Mucosa of stomach (tissue), 1 donor: Measurements from ENCODE around the gene ZDHHC11.
"Not testable (repeated sequence)": the region's sequence is repeated elsewhere in the genome, so short reads cannot be mapped to it uniquely, and the experiment has no call there.

Source experiments
- H3K27me3 ChIP-seq: one replicate; pipeline ENCODE4 v1.7.0; 2013; ENCODE audit warnings: mild to moderate bottlenecking, low read length; ENCODE audit not compliant: control insufficient read depth, insufficient read depth
- H3K36me3 ChIP-seq: one replicate; pipeline ENCODE4 v1.7.0; 2013; ENCODE audit warnings: low read length; ENCODE audit not compliant: control insufficient read depth, insufficient read depth
- H3K4me1 ChIP-seq: one replicate; pipeline ENCODE4 v1.7.0; 2013; ENCODE audit warnings: mild to moderate bottlenecking, low read length; ENCODE audit not compliant: control insufficient read depth, insufficient read depth
- H3K4me3 ChIP-seq: one replicate; pipeline ENCODE4 v1.7.0; 2013; ENCODE audit warnings: low read length
- H3K9ac ChIP-seq: one replicate; pipeline ENCODE4 v1.7.0; 2013; ENCODE audit warnings: mild to moderate bottlenecking, low read length, moderate library complexity
- H3K9me3 ChIP-seq: one replicate; pipeline ENCODE4 v1.7.0; 2013; ENCODE audit warnings: mild to moderate bottlenecking, low read length, moderate library complexity; ENCODE audit not compliant: control insufficient read depth
- donor health status: Pancreatic carcinoma.

ZDHHC11 gene

GRCh38 chr5:752532-753115 lies 98.2 kb downstream of the ZDHHC11 start:
- H3K4me1 ChIP-seq: peaks cover 16% of the 10 kb centered on the region
- not testable (repeated sequence) for H3K27me3 ChIP-seq, H3K4me3 ChIP-seq, H3K36me3 ChIP-seq, H3K9ac ChIP-seq, H3K9me3 ChIP-seq

- not testable (repeated sequence) for H3K36me3 ChIP-seq, H3K4me3 ChIP-seq, H3K27me3 ChIP-seq, H3K9ac ChIP-seq, H3K9me3 ChIP-seq
- H3K4me1 ChIP-seq: peaks cover 10% of the 10 kb centered on the region
These were observed 98.8 kb downstream of the ZDHHC11 start for GRCh38 chr5:751992-752391.

- H3K9ac ChIP-seq: no peak overlapping the region
- H3K4me1 ChIP-seq: peaks cover 5% of the 10 kb centered on the region
- no peaks in the 10 kb centered on the region for H3K27me3 ChIP-seq
- H3K36me3 ChIP-seq: no peaks in the 10 kb centered on the region
- no peak overlapping the region for H3K4me3 ChIP-seq
- no peaks in the 10 kb centered on the region for H3K9me3 ChIP-seq
These were observed 99.3 kb downstream of the ZDHHC11 start for GRCh38 chr5:751496-751895.

- H3K36me3 ChIP-seq, H3K9ac ChIP-seq, H3K27me3 ChIP-seq, H3K4me3 ChIP-seq, H3K4me1 ChIP-seq, H3K9me3 ChIP-seq: not testable (repeated sequence)
These were observed 100.6 kb downstream of the ZDHHC11 start for GRCh38 chr5:750226-750625.

- Histone ChIP-seq H3K27me3 (no peaks in the 10 kb centered on the region), H3K9me3 (no peaks in the 10 kb centered on the region), H3K4me3 (no peak overlapping the region), H3K4me1 (no peaks in the 10 kb centered on the region), H3K36me3 (no peaks in the 10 kb centered on the region), H3K9ac (no peak overlapping the region)
These were observed 101.6 kb downstream of the ZDHHC11 start for GRCh38 chr5:749101-749670.

GRCh38 chr5:748011-748980 lies 102.5 kb downstream of the ZDHHC11 start:
- H3K27me3 ChIP-seq, H3K36me3 ChIP-seq, H3K9ac ChIP-seq, H3K4me3 ChIP-seq, H3K9me3 ChIP-seq, H3K4me1 ChIP-seq: not testable (repeated sequence)

GRCh38 chr5:747303-747844 lies 103.4 kb downstream of the ZDHHC11 start:
- not testable (repeated sequence) for H3K27me3 ChIP-seq, H3K9me3 ChIP-seq, H3K4me3 ChIP-seq, H3K4me1 ChIP-seq, H3K36me3 ChIP-seq, H3K9ac ChIP-seq

GRCh38 chr5:746258-746761 lies 104.5 kb downstream of the ZDHHC11 start:
- H3K27me3 ChIP-seq: no peaks in the 10 kb centered on the region
- H3K4me3 ChIP-seq: no peak overlapping the region
- no peaks in the 10 kb centered on the region for H3K36me3 ChIP-seq

More at GRCh38 chr5:746258-746761, 104.5 kb downstream of the ZDHHC11 start:
- no peak overlapping the region for H3K9ac ChIP-seq
- no peaks in the 10 kb centered on the region for H3K4me1 ChIP-seq
- H3K9me3 ChIP-seq: no peaks in the 10 kb centered on the region
